ENCODE measurements around the gene MLH3.
A peak's percentile ranks its signal among the peaks of the same experiment; 100 is the strongest.

The MLH3 gene

GRCh38 chr14:75011356-75011994, 39.8 kb downstream of the MLH3 start:
- DNase-seq (ENCODE audit: extremely low read depth, low read depth): no peak
- no peak overlapping the region for H3K4me3 ChIP-seq (replicated peaks; ENCODE audit: low read depth, low read length)
- TF ChIP-seq CTCF (IDR thresholded peaks at IDR 0.05; ENCODE audit: low read depth, low read length, missing control alignments): no peak

GRCh38 chr14:75010472-75011093, 40.7 kb downstream of the MLH3 start:
- H3K4me3 ChIP-seq (replicated peaks; ENCODE audit: low read depth, low read length): no peak overlapping the region
- no peak for TF ChIP-seq CTCF (IDR thresholded peaks at IDR 0.05; ENCODE audit: low read depth, low read length, missing control alignments)
- DNase-seq (ENCODE audit: extremely low read depth, low read depth): no peak

GRCh38 chr14:75009176-75009575, 42.1 kb downstream of the MLH3 start:
- no peak overlapping the region for H3K4me3 ChIP-seq (replicated peaks; ENCODE audit: low read depth, low read length)
- no peak for DNase-seq (ENCODE audit: extremely low read depth, low read depth)
- TF ChIP-seq CTCF (IDR thresholded peaks at IDR 0.05; ENCODE audit: low read depth, low read length, missing control alignments): no peak

GRCh38 chr14:75005357-75005756, 45.9 kb downstream of the MLH3 start:
- H3K4me3 ChIP-seq (replicated peaks; ENCODE audit: low read depth, low read length): no peak overlapping the region
- no peak for TF ChIP-seq CTCF (IDR thresholded peaks at IDR 0.05; ENCODE audit: low read depth, low read length, missing control alignments)
- DNase-seq (ENCODE audit: extremely low read depth, low read depth): no peak

- TF ChIP-seq CTCF (IDR thresholded peaks at IDR 0.05; ENCODE audit: low read depth, low read length, missing control alignments): no peak
- no peak for DNase-seq (ENCODE audit: extremely low read depth, low read depth)
These were observed 47.8 kb downstream of the MLH3 start for GRCh38 chr14:75003250-75004027.

GRCh38 chr14:75002392-75003249, 48.6 kb downstream of the MLH3 start, which contains the start of gene EIF2B2:
Gene EIF2B2 (plus strand): TSS chr14:75002921. CDS start chr14:75002991, 70 bp downstream.
- DNase-seq (ENCODE audit: extremely low read depth, low read depth): peak; percentile 89
- H3K4me3 ChIP-seq (replicated peaks; ENCODE audit: low read depth, low read length): peak within 1 kb of the TSS; percentile 90
- no peak for TF ChIP-seq CTCF (IDR thresholded peaks at IDR 0.05; ENCODE audit: low read depth, low read length, missing control alignments)

More at GRCh38 chr14:75003250-75004027, 47.8 kb downstream of the MLH3 start:
- H3K4me3 ChIP-seq (replicated peaks; ENCODE audit: low read depth, low read length): peak overlapping the region; percentile 90
